Bone marrow (tissue), 2 donors: ENCODE results near the gene GSKIP.
A peak's percentile ranks its signal among the peaks of the same experiment; 100 is the strongest.

ENCODE experiments used
- DNase-seq, 2 donors: peaks; one replicate each; lab custom pipeline; 2025; lab: John Stamatoyannopoulos, UW

Gene GSKIP

DNA sequence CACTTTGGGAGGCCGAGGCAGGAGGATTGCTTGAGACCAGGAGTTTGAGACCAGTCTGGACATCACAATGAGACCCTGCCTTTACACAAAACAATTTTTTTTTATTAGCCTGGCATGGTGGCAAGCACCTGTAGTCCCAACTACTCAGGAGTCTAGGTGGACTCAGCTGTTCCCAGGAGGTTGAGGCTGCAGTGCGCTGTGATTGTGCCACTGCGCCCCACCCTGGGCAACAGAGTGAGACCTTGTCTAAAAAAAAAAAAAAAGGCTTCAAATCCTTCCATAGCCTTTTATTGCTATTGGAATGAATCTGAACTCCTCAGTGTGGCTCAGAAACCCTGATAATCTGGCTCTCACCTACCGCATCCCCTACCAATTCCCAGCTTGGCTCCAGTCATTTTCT, 54.7 kb downstream of the GSKIP start:
- DNase-seq: no peak

GRCh38 chr14:96421236-96421635, 57.9 kb downstream of the GSKIP start:
- no peak for DNase-seq

DNA sequence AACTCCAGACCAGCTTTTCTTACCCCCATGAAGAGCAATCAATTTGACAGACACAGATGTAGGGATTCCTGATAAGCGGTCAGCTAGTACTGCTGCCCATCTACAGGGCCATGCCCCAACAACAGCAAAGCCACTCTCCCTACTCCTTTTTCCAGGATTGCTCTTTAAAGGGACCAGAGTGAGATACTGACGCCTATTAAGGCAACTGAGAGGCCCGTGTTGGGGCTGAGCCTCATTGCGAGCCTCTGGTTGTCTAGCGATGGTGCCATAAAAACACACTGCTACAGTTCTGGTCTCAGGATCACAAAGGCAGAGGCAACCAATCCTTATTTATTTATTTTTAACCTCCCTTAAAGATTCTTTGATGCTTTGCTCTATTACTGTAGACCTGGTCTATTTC, 59.7 kb downstream of the GSKIP start:
- DNase-seq: no peak

- DNase-seq: no peak
These were observed 60.3 kb downstream of the GSKIP start for GRCh38 chr14:96423446-96424108.

GRCh38 chr14:96424109-96424989, 61.0 kb downstream of the GSKIP start:
- peak in 1 of 2 donors; percentile 44 for DNase-seq

- DNase-seq: no peak
These were observed 70.7 kb downstream of the GSKIP start for GRCh38 chr14:96434040-96434439.
